HG03342 (cell line): ENCODE results near the gene GALNT9.
"Not testable (repeated sequence)": the region's sequence is repeated elsewhere in the genome, so short reads cannot be mapped to it uniquely, and the experiment has no call there.

Experiments used
- ATAC-seq: cut with Tn5 transposase; IDR thresholded peaks from one replicate; pipeline ENCODE4 v1.9.1; 2021; ENCODE audit warnings: mild to moderate bottlenecking, moderate library complexity; ENCODE audit not compliant: unreplicated experiment

The GALNT9 gene

GRCh38 chr12:132329036-132329719 is at the start of gene GALNT9:
Gene GALNT9 (minus strand): TSS chr12:132329589. CDS start chr12:132329203, 386 bp downstream.
- no peak for ATAC-seq

- ATAC-seq: not testable (repeated sequence)
Observed at GRCh38 chr12:132379057-132379456, 49.7 kb upstream of the GALNT9 start.

GRCh38 chr12:132377147-132377546 is 47.8 kb upstream of the GALNT9 start:
- ATAC-seq: no peak

GRCh38 chr12:132376464-132376830 is 47.1 kb upstream of the GALNT9 start:
- ATAC-seq: no peak

GRCh38 chr12:132375747-132376463 is 46.5 kb upstream of the GALNT9 start:
- ATAC-seq: no peak

GRCh38 chr12:132374612-132375445 is 45.4 kb upstream of the GALNT9 start:
- no peak for ATAC-seq

- ATAC-seq: no peak
Observed at GRCh38 chr12:132373901-132374611, 44.7 kb upstream of the GALNT9 start.

GRCh38 chr12:132367852-132368251 is 38.5 kb upstream of the GALNT9 start:
- no peak for ATAC-seq

GRCh38 chr12:132367071-132367851 is 37.9 kb upstream of the GALNT9 start:
- ATAC-seq: no peak

- ATAC-seq: no peak
Observed at GRCh38 chr12:132366341-132366861, 37.0 kb upstream of the GALNT9 start.

- ATAC-seq: no peak
Observed at GRCh38 chr12:132365226-132365625, 35.8 kb upstream of the GALNT9 start.

- ATAC-seq: no peak
Observed at GRCh38 chr12:132364348-132364902, 35.0 kb upstream of the GALNT9 start.

GRCh38 chr12:132363661-132364347 is 34.4 kb upstream of the GALNT9 start:
- ATAC-seq: no peak

GRCh38 chr12:132362996-132363660 is 33.7 kb upstream of the GALNT9 start:
- ATAC-seq: no peak

- ATAC-seq: no peak
Observed at GRCh38 chr12:132360906-132361777, 31.8 kb upstream of the GALNT9 start.

- no peak for ATAC-seq
Observed at GRCh38 chr12:132360410-132360809, 31.0 kb upstream of the GALNT9 start.

GRCh38 chr12:132359971-132360370 is 30.6 kb upstream of the GALNT9 start:
- ATAC-seq: no peak

GRCh38 chr12:132359551-132359950 is 30.2 kb upstream of the GALNT9 start:
- no peak for ATAC-seq
